Prostate gland (tissue), 2 donors: ENCODE measurements around the gene DNAH3. TPM values are rescaled to one million over a fixed set of nuclear protein-coding genes. Genes with fewer than 3 reads are reported as not detected.

Source experiments
- DNase-seq: peaks from one replicate; pipeline ENCODE4 v3.0.0-alpha.2; 2019; ENCODE audit warnings: low spot score
- H3K27ac ChIP-seq, 2 donors: fragments of 200-600 bp; sonication (generic); 2 replicates each; pipeline ENCODE4 v1.5.1; 2017 to 2019
- H3K27me3 ChIP-seq: fragments of 200-600 bp; sonication (generic); replicated peaks from 2 replicates; pipeline ENCODE4 v1.5.1; 2019; ENCODE audit not compliant: insufficient read depth
- H3K36me3 ChIP-seq, 2 donors: fragments of 200-600 bp; sonication (generic); 1 replicate in 1 of 2; 2 replicates in 1 of 2; pipeline versions ENCODE4 v1.5.1 to v1.8.1; 2017 to 2019
- H3K4me1 ChIP-seq: fragments of 200-600 bp; sonication (generic); replicated peaks from 2 replicates; pipeline ENCODE4 v1.5.1; 2019
- H3K4me3 ChIP-seq, 2 donors: fragments of 200-600 bp; sonication (generic); 2 replicates each; pipeline ENCODE4 v1.5.1; 2017 to 2019
- H3K9me3 ChIP-seq: fragments of 200-600 bp; sonication (generic); 2 replicates; pipeline ENCODE4 v1.5.1; 2017
- CTCF ChIP-seq, 4 experiments: fragments of 200-600 bp in 2 of 4; fragments of 450-650 bp in 2 of 4; sonication (generic) in 2 of 4; IDR thresholded peaks; 1 replicate in 3 of 4; 2 replicates in 1 of 4; pipeline ENCODE4 v1.5.1; 2016 to 2019; ENCODE audit warnings: antibody characterized with exemption in 4 of 4, mild to moderate bottlenecking in 2 of 4, moderate library complexity in 2 of 4
- POLR2A ChIP-seq: fragments of 450-650 bp; IDR thresholded peaks from one replicate; pipeline ENCODE4 v1.6.1; 2016; ENCODE audit warnings: antibody characterized with exemption, mild to moderate bottlenecking
- POLR2AphosphoS5 ChIP-seq: sonication (generic); formaldehyde crosslinking; IDR thresholded peaks from one replicate; pipeline ENCODE4 v1.6.1; 2017; ENCODE audit warnings: antibody characterized with exemption
- WGBS: methylation state at CpG from one replicate; pipeline ENCODE4 v1.1.5; 2018; 5-methylcytosine and 5-hydroxymethylcytosine counted together
- intact Hi-C: fragments of 100-400 bp; cut with DNase I; formaldehyde crosslinking; loops from one replicate; pipeline ENCODE4 v1.14.2; 2022
- total RNA-seq, 2 donors: library from RNA; depleted of rRNA; stranded (reverse); fragments of >200 nt; gene quantifications; one replicate each; pipeline ENCODE4 v1.1.0, GENCODE V29; 2016

The DNAH3 gene
- total RNA-seq, 2 donors from 2014 or later, result 0.09 to 8.0 TPM

- Histone ChIP-seq H3K36me3 (no peaks in the 10 kb centered on the region), H3K9me3 (no peaks in the 10 kb centered on the region), H3K27ac (peak overlapping the region in 1 of 2 donors; percentile 97), H3K4me3 (no peak overlapping the region), H3K27me3 (no peaks in the 10 kb centered on the region), H3K4me1 (peaks cover 10% of the 10 kb centered on the region)
- no peak for DNase-seq
- WGBS, result 46% methylated on average over 5 of the region's 5 CpGs
- TF ChIP-seq CTCF (IDR thresholded peaks at IDR 0.05) (no peak), POLR2A (no peak), POLR2AphosphoS5 (no peak)
- intact Hi-C loops, result loop anchor here (5.0 kb wide), 1 partner anchor 52 kb away; no protein-coding TSS in a partner anchor
These were observed 246.6 kb downstream of the DNAH3 start for GRCh38 chr16:20903899-20904506.

DNA sequence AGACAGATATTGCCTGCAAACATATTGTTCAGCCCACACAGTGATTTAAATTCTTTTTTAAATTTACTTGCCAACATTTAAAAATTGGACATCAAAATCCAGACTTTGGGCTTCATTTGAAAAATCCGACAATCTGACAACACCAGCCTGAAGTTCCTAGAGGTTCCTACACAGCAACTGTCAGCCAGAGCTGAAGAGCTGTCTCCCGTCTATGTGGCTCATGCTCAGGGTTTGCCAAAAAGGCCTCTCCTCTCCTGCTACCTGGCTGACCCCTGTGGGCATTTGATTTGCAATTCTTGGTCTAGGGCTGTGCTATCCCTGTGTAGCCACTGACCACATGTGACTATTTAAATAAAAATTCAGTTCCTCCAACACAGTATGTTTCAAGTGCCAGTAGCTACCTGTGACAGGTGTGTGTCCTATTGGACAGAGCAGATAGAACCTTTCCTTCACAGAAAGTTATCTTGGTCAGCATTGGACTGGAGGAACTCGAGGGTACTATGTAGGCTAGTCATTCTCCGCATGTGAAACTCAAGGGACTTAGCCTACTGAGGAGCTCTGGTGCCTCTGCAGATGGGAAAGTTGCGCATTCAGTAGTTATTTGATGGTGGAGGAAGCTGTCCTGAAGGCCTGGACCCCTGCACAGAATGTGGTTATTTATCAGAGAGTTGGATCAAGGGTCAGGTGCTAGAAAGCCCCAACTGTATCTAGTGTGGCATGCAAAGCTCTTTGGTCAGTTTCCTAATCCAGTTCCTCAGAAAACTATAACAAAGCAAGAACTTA, 247.3 kb downstream of the DNAH3 start:
- no peaks in the 10 kb centered on the region for H3K36me3 ChIP-seq
- H3K27me3 ChIP-seq, result no peaks in the 10 kb centered on the region
- peak overlapping the region in 1 of 2 donors; percentile 97 for H3K27ac ChIP-seq
- no peak for DNase-seq
- no peak overlapping the region for H3K4me3 ChIP-seq
- H3K9me3 ChIP-seq, result no peaks in the 10 kb centered on the region
- H3K4me1 ChIP-seq, result peaks cover 10% of the 10 kb centered on the region
- 88% methylated on average over 5 of the region's 5 CpGs for WGBS
- TF ChIP-seq CTCF (IDR thresholded peaks at IDR 0.05) (no peak), POLR2A (no peak), POLR2AphosphoS5 (no peak)
- intact Hi-C loops, result loop anchor here (5.0 kb wide), 1 partner anchor 51 kb away; no protein-coding TSS in a partner anchor

DNA sequence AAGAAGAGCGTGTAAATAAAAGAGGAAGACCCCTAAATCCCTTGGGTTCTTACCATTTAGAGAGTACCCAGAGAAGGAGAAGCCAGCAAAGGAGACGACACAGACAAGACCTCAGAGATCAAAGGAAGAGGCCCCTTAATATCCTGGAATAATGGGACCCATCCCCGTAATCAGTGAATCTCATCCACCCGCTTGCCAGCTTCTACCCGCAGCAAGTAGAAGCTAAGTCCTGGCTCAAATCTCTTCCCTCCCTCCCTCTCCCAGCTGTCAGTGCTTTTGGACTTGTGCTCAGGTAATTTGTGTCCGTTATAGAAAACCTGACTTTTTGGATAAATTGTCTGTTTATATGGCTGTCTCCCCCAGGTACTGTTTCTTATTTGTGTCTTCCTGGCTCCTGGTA, 248.2 kb downstream of the DNAH3 start:
- WGBS, result 55% methylated on average over 6 of the region's 6 CpGs
- Histone ChIP-seq H3K27me3 (no peaks in the 10 kb centered on the region), H3K4me1 (peaks cover 10% of the 10 kb centered on the region), H3K27ac (peak overlapping the region in 1 of 2 donors; percentile 97), H3K9me3 (no peaks in the 10 kb centered on the region), H3K36me3 (no peaks in the 10 kb centered on the region), H3K4me3 (no peak overlapping the region)
- intact Hi-C loops, result loop anchor here (5.0 kb wide), 1 partner anchor 50 kb away; no protein-coding TSS in a partner anchor
- DNase-seq, result no peak
- TF ChIP-seq POLR2AphosphoS5, result no peak
- no peak for TF ChIP-seq CTCF (IDR thresholded peaks at IDR 0.05)
- TF ChIP-seq POLR2A, result no peak

GRCh38 chr16:20901436-20902112, 249.1 kb downstream of the DNAH3 start:
- peak; percentile 60 for TF ChIP-seq POLR2A
- TF ChIP-seq CTCF (IDR thresholded peaks at IDR 0.05), result no peak
- peak; percentile 67 for TF ChIP-seq POLR2AphosphoS5
- Histone ChIP-seq H3K4me3 (peak overlapping the region; percentile 57 to 73), H3K27me3 (no peaks in the 10 kb centered on the region), H3K36me3 (no peaks in the 10 kb centered on the region), H3K27ac (peak overlapping the region; percentile 97), H3K9me3 (no peaks in the 10 kb centered on the region), H3K4me1 (peaks cover 10% of the 10 kb centered on the region)
- WGBS, result 19% methylated on average over 27 of the region's 27 CpGs
- intact Hi-C loops, result loop anchor here (5.0 kb wide), 1 partner anchor 49 kb away; no protein-coding TSS in a partner anchor
- peak; percentile 57 for DNase-seq
